ENCODE data around the gene C14orf180.

The C14orf180 gene

DNA sequence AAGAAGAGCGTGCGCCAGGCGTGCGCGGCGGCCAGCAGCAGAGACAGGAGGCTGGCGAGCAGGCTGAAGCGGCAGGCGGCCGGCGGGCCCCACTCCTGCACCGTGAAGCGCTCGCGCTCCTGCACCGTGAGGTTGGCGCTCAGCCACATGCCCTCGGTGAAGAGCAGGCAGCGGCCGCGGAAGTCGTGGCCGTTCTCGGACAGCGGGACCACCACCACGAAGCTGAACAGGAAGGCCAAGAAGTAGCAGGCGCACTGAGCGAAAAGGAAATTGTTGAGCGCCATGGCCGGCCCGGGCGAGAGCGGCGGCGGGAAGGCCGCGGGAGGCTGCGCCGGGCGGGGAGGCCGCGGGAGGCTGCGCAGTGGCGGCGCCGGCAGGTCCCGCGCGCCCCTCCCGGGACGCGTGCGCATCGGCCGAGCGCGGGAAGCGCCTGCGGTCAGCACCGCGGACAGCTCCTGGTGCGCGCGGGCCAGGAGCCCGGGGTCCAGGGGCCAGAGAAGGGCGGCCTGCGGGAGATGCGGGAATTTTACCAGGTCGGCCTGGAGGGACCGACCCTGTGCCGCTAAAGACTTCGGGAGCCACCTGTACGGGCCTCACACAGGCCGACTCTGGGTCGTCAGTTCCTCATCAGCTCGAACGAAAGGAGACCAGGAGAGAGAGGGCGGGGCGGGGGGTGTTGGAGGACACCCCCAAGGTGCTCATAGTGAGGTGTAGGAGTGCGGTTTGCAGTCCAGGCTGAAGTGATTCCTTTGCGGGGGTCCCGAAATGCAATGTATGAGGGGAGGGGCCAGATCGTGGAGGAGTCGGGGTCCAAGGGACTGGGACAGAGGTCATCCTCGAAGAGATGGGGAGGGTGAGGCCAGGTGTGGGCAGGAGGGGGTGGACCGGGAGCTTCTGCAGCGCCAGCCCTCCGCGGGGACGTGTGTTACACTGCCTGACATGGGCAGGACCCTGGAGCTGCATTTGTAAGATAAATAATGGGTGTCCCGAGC is 25.2 kb downstream of the C14orf180 start, which contains the start of gene TMEM179:
Gene TMEM179 (minus strand): TSS at position 315 of the 992 bp plus-strand sequence. CDS start 31 bp downstream, at position 284.
- H3K27me3 ChIP-seq (ENCODE audit: control insufficient read depth, insufficient read depth, low read length): peaks cover 32% of the 10 kb centered on the region
- H3K36me3 ChIP-seq (ENCODE audit: control insufficient read depth, insufficient read depth, low read length): no peaks in the 10 kb centered on the region
- H3K27ac ChIP-seq (ENCODE audit: low read depth, low read length): no peak within 1 kb of the TSS
- H3K9me3 ChIP-seq (ENCODE audit: control insufficient read depth, insufficient read depth, low read length): no peaks in the 10 kb centered on the region
- no peaks in the 10 kb centered on the region for H3K4me1 ChIP-seq (ENCODE audit: control insufficient read depth, insufficient read depth, low read length)
- H3K9ac ChIP-seq (ENCODE audit: low read depth, low read length): no peak within 1 kb of the TSS; the same call in 1 of the 2 replicates
- peak within 1 kb of the TSS; percentile 65 for H3K4me3 ChIP-seq (ENCODE audit: low read depth, low read length)

- no peaks in the 10 kb centered on the region for H3K9me3 ChIP-seq (ENCODE audit: control insufficient read depth, insufficient read depth, low read length)
- no peaks in the 10 kb centered on the region for H3K4me1 ChIP-seq (ENCODE audit: control insufficient read depth, insufficient read depth, low read length)
- no peak overlapping the region for H3K9ac ChIP-seq (ENCODE audit: low read depth, low read length)
- no peak overlapping the region for H3K4me3 ChIP-seq (ENCODE audit: low read depth, low read length)
- H3K27me3 ChIP-seq (ENCODE audit: control insufficient read depth, insufficient read depth, low read length): peaks cover 23% of the 10 kb centered on the region
- H3K36me3 ChIP-seq (ENCODE audit: control insufficient read depth, insufficient read depth, low read length): no peaks in the 10 kb centered on the region
- H3K27ac ChIP-seq (ENCODE audit: low read depth, low read length): no peak overlapping the region
These were observed 30.1 kb downstream of the C14orf180 start for GRCh38 chr14:104609666-104610065.

- Histone ChIP-seq H3K9me3 (ENCODE audit: control insufficient read depth, insufficient read depth, low read length) (no peaks in the 10 kb centered on the region), H3K4me3 (ENCODE audit: low read depth, low read length) (no peak overlapping the region), H3K4me1 (ENCODE audit: control insufficient read depth, insufficient read depth, low read length) (no peaks in the 10 kb centered on the region), H3K27ac (ENCODE audit: low read depth, low read length) (no peak overlapping the region), H3K9ac (ENCODE audit: low read depth, low read length) (no peak overlapping the region), H3K36me3 (ENCODE audit: control insufficient read depth, insufficient read depth, low read length) (no peaks in the 10 kb centered on the region), H3K27me3 (ENCODE audit: control insufficient read depth, insufficient read depth, low read length) (peaks cover 12% of the 10 kb centered on the region)
These were observed 31.3 kb downstream of the C14orf180 start for GRCh38 chr14:104610749-104611310.

GRCh38 chr14:104611881-104612280 is 32.3 kb downstream of the C14orf180 start:
- Histone ChIP-seq H3K27ac (ENCODE audit: low read depth, low read length) (no peak overlapping the region), H3K27me3 (ENCODE audit: control insufficient read depth, insufficient read depth, low read length) (peaks cover 10% of the 10 kb centered on the region; the same call in 1 of the 2 replicates), H3K4me3 (ENCODE audit: low read depth, low read length) (no peak overlapping the region), H3K36me3 (ENCODE audit: control insufficient read depth, insufficient read depth, low read length) (no peaks in the 10 kb centered on the region), H3K4me1 (ENCODE audit: control insufficient read depth, insufficient read depth, low read length) (no peaks in the 10 kb centered on the region), H3K9me3 (ENCODE audit: control insufficient read depth, insufficient read depth, low read length) (no peaks in the 10 kb centered on the region), H3K9ac (ENCODE audit: low read depth, low read length) (no peak overlapping the region)

DNA sequence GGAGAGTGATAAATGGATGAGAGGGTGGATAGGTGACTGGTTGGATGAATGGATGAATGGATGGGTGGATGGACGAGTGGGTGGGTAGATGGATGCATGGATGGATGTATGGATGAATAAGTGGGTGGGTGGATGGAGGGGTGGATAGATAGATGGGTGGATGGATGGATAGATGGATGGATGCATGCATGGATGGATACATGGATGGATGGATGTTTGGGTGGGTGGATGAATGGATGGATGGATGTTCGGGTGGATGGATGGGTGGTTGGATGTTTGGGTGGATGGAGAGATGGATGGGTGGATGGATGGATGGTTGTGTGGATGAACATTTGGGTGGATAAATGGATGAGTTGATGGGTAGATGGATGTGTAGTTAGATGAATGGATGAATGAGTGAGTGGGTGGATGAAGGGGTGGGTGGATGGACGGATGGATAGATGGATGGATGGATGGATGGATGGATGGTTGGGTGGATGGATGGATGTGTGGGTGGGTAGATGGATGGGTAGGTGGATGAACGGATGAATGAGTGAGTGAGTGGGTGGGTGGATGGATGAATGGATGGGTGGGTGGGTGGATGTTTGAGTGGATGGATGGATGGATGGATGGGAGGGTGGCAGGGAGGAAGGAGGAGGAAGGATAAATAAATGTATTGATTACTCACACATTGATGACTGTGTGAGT is 34.7 kb downstream of the C14orf180 start:
- Histone ChIP-seq H3K9me3 (ENCODE audit: control insufficient read depth, insufficient read depth, low read length) (no peaks in the 10 kb centered on the region), H3K27me3 (ENCODE audit: control insufficient read depth, insufficient read depth, low read length) (peaks cover 4% of the 10 kb centered on the region; the same call in 1 of the 2 replicates)

GRCh38 chr14:104624939-104625338 is 45.4 kb downstream of the C14orf180 start:
- Histone ChIP-seq H3K4me1 (ENCODE audit: control insufficient read depth, insufficient read depth, low read length) (no peaks in the 10 kb centered on the region), H3K9me3 (ENCODE audit: control insufficient read depth, insufficient read depth, low read length) (no peaks in the 10 kb centered on the region), H3K4me3 (ENCODE audit: low read depth, low read length) (no peak overlapping the region), H3K36me3 (ENCODE audit: control insufficient read depth, insufficient read depth, low read length) (no peaks in the 10 kb centered on the region), H3K27ac (ENCODE audit: low read depth, low read length) (no peak overlapping the region), H3K27me3 (ENCODE audit: control insufficient read depth, insufficient read depth, low read length) (no peaks in the 10 kb centered on the region), H3K9ac (ENCODE audit: low read depth, low read length) (no peak overlapping the region)

More for the DNA sequence above, 34.7 kb downstream of the C14orf180 start:
- Histone ChIP-seq H3K4me1 (ENCODE audit: control insufficient read depth, insufficient read depth, low read length) (no peaks in the 10 kb centered on the region), H3K27ac (ENCODE audit: low read depth, low read length) (no peak overlapping the region), H3K4me3 (ENCODE audit: low read depth, low read length) (no peak overlapping the region), H3K9ac (ENCODE audit: low read depth, low read length) (no peak overlapping the region), H3K36me3 (ENCODE audit: control insufficient read depth, insufficient read depth, low read length) (no peaks in the 10 kb centered on the region)

DNA sequence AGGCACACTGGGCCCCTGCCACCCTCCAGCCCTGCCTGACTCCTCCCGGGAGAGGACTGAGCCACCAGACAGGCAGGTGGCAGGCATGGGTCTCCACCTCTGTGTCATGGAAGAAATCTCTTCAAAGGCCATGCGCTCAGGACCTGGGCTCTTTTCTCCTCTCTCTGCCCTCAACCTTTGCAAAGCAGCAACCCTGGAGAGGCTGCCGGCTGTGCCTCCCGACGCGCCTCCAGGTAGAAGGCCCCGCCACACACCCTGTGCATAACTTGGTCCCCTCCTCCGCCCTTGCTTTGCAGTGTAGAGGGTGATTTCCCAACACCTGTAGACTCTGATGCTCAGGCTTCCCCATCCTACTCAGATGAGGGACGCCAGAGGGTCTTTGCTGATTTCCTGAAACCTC is 53.2 kb downstream of the C14orf180 start:
- no peaks in the 10 kb centered on the region for H3K27me3 ChIP-seq (ENCODE audit: control insufficient read depth, insufficient read depth, low read length)
- no peaks in the 10 kb centered on the region for H3K9me3 ChIP-seq (ENCODE audit: control insufficient read depth, insufficient read depth, low read length)
- H3K27ac ChIP-seq (ENCODE audit: low read depth, low read length): no peak overlapping the region
- H3K4me3 ChIP-seq (ENCODE audit: low read depth, low read length): no peak overlapping the region
- no peaks in the 10 kb centered on the region for H3K36me3 ChIP-seq (ENCODE audit: control insufficient read depth, insufficient read depth, low read length)
- no peak overlapping the region for H3K9ac ChIP-seq (ENCODE audit: low read depth, low read length)
- H3K4me1 ChIP-seq (ENCODE audit: control insufficient read depth, insufficient read depth, low read length): no peaks in the 10 kb centered on the region

- Histone ChIP-seq H3K4me1 (ENCODE audit: control insufficient read depth, insufficient read depth, low read length) (no peaks in the 10 kb centered on the region), H3K27me3 (ENCODE audit: control insufficient read depth, insufficient read depth, low read length) (no peaks in the 10 kb centered on the region), H3K27ac (ENCODE audit: low read depth, low read length) (no peak overlapping the region), H3K9ac (ENCODE audit: low read depth, low read length) (no peak overlapping the region), H3K36me3 (ENCODE audit: control insufficient read depth, insufficient read depth, low read length) (no peaks in the 10 kb centered on the region), H3K4me3 (ENCODE audit: low read depth, low read length) (no peak overlapping the region), H3K9me3 (ENCODE audit: control insufficient read depth, insufficient read depth, low read length) (no peaks in the 10 kb centered on the region)
These were observed 53.9 kb downstream of the C14orf180 start for GRCh38 chr14:104633276-104634137.

DNA sequence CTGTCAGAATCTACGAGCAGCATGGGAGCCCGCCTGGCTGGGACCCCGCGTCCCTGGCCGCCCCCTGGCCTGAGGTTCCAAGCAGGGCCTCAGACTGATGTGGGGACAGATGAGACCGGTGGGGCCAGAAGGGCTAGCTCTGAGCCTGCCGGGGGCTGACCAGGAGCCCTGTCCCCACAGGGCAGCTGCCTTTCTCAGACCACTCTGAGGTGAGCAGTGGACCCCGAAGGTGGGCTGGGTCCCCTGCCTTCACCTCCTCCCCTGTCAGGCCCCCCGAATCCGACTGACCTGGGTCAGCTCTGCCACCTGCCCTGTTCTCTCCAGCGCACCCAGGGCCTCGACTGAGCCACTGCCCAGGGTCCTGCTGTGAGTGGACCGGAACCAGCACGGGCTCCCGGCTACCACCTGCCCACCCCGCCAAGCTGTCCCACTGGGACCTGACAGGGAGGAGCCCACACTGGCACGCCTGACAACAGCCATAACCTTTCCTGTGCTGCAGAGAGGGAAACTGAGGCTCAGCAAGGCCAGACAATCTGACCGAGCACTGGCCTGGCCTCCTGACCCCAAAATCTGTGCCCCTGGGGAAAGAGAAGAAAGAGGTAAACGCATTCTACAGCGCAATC is 54.7 kb downstream of the C14orf180 start:
- no peak overlapping the region for H3K4me3 ChIP-seq (ENCODE audit: low read depth, low read length)
- H3K9me3 ChIP-seq (ENCODE audit: control insufficient read depth, insufficient read depth, low read length): no peaks in the 10 kb centered on the region
- no peak overlapping the region for H3K27ac ChIP-seq (ENCODE audit: low read depth, low read length)
- no peaks in the 10 kb centered on the region for H3K36me3 ChIP-seq (ENCODE audit: control insufficient read depth, insufficient read depth, low read length)
- no peaks in the 10 kb centered on the region for H3K4me1 ChIP-seq (ENCODE audit: control insufficient read depth, insufficient read depth, low read length)
- H3K9ac ChIP-seq (ENCODE audit: low read depth, low read length): no peak overlapping the region
- H3K27me3 ChIP-seq (ENCODE audit: control insufficient read depth, insufficient read depth, low read length): no peaks in the 10 kb centered on the region

Measured in HUES48 (cell line).